SW480 (cell line): Measurements from ENCODE around the gene VPS18.
A peak's percentile ranks its signal among the peaks of the same experiment; 100 is the strongest.
"Not testable (repeated sequence)": the region's sequence is repeated elsewhere in the genome, so short reads cannot be mapped to it uniquely, and the experiment has no call there.

Experiments
- DNase-seq: peaks from one replicate; pipeline ENCODE4 v3.0.0-alpha.2; 2016; ENCODE audit warnings: low spot score

Gene VPS18

DNA sequence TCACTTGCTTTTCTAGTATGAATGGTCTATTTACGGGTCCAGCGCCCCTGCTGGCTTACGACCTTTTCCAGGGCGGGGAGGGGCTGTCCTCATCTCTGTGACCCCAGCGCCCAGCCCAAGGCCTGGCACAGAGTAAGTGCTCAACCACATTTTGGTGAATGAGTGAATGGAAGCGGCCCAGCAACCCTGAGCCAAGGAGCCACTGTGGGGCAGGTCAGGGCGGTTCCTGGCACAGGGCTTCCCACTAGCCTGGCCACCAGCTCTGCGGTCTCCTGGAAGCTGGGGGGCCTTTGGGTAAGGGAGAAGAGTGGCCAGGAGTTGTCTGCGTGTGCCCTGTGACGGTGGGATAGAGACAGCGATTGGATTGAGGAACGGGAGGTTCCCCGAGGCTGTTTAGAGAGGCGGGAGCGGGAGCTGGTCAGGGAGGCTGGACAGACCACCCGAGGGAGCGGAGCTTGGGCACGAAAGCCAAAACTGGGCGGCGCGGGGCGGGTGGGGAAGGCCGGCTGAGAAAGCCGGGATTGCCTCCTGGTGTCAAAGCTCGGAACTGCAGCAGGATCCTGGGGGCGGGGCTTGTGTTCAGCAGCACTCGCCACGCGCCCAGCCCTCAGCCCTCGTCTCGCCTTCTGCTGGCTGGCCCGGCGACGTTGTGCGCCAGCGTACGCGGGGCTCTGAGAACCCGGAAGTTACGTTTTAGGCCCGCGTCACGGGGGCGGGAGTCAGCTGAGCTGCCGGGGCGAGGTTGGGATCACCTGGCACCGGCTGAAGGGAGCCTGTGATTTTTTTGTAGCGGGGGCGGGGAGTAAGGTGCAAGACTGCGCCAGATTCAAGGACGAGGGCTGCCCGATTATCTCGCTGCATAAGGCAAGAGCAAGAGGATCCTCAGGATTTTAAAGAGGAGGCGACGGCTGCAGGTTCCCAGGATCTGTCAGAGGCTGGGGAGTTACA is at the start of gene VPS18:
TSS of gene VPS18 (plus strand) at position 718 of the 948 bp plus-strand sequence. CDS start 319 bp downstream, outside the sequence.
- peak; percentile 93 for DNase-seq

DNA sequence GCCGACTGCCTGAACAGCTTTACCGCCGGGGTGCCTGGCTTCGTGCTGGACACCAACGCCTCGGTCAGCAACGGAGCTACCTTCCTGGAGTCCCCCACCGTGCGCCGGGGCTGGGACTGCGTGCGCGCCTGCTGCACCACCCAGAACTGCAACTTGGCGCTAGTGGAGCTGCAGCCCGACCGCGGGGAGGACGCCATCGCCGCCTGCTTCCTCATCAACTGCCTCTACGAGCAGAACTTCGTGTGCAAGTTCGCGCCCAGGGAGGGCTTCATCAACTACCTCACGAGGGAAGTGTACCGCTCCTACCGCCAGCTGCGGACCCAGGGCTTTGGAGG is 49.6 kb upstream of the VPS18 start:
- DNase-seq = no peak

- DNase-seq = no peak
These were observed 49.2 kb upstream of the VPS18 start for GRCh38 chr15:40845036-40845435.

DNA sequence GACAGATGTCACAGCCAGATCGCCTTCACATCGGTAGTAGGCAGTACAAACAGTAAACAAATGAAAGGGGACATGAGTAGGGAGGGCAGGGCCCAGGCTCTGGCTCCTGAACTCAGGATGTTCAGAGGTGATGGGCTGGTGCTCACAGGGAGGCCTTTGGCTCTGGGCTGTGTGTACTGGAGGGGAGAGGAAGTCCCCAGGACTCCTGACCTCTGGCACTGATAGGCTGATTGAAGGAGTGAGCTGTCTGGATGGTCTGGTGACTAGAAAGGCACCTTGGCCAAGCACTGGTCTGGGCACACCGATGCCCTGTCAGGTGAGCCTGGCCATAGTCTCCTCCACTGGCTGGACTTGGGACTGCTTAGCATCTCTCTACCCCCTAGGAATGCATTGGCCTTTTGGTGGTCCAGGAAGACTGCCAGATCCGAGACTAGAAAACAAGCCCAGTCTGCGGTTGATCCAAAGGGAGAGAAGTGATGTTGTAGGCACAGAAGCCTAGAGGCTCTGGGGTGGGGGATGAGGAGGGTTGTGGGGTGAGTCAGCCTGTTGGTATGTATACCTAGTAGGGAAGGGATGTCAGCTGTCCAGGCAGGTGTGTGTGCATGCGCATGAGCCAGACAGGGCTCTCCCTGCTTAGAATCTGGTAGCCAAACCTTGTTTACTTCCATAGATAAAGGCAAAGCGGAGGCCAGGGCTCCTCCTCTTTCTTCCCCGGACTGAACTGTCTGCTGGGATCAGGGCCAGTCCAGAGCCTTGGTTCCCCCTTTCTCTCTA is 48.6 kb upstream of the VPS18 start:
- peak; percentile 94 for DNase-seq

GRCh38 chr15:40846841-40847222 is 47.4 kb upstream of the VPS18 start:
- DNase-seq = peak; percentile 10

GRCh38 chr15:40847223-40847961 is 46.9 kb upstream of the VPS18 start:
- peak; percentile 74 for DNase-seq

DNA sequence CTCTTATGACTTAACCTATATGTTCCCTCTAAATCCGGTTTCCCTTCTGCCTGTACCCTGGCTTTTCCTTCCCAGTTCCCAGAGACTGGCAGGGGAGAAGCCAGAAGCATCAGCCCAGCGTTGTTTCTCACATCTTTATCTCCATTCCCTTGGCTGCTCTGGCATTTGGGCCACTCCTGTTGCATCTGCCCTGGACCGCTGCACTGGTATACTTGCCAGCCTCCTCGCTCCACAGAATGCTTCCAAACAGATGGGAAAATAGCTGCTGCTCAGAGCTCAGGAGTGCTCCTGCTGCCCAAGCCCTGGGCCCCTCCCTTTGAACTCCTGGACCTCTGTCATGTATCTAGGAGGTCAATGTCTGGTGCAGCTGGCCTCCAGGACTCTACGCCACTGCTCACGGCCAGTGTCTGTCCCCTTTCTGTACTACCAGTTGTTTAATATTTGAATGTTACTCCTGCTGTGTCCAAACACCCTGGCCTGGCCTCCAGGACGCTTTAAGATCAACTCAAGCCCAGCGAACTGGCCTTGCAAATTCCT is 43.6 kb upstream of the VPS18 start:
- no peak for DNase-seq

DNA sequence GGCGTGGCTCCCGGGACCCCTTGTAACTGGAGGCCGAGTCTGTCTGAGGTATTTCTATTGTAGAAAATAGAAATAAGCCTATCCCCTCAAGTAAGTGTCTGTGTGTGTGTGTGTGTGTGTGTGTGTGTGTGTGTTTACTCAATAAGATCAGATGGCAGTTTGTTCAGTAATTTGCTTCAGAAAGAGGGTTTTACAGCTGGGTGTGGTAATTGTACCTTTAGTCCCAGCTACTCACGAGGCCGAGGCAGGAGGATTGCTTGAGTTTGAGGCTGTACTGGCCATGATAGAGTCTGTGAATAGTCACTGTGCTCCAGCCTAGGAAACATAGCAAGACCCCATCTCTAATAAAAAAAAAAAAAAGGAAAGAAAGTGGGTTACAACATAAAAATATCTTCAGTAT is 41.7 kb upstream of the VPS18 start:
- DNase-seq = no peak

GRCh38 chr15:40853241-40853890 is 40.9 kb upstream of the VPS18 start:
- DNase-seq = no peak

DNA sequence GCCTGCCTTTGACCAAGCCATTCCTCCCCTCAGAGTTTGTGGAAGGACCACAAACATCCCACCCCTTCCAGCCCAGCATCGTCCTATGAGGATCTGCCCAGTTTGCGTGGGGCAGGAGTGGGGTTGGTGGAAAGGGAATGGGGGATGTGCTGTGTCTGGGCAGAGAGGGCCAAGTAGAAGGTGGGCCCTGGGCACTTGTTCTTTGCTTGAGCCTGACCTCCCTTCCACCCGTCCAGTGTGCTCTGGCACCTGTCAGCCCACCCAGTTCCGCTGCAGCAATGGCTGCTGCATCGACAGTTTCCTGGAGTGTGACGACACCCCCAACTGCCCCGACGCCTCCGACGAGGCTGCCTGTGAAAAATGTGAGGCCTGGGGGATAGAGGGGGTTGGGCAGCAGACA is 40.1 kb upstream of the VPS18 start:
- no peak for DNase-seq

DNA sequence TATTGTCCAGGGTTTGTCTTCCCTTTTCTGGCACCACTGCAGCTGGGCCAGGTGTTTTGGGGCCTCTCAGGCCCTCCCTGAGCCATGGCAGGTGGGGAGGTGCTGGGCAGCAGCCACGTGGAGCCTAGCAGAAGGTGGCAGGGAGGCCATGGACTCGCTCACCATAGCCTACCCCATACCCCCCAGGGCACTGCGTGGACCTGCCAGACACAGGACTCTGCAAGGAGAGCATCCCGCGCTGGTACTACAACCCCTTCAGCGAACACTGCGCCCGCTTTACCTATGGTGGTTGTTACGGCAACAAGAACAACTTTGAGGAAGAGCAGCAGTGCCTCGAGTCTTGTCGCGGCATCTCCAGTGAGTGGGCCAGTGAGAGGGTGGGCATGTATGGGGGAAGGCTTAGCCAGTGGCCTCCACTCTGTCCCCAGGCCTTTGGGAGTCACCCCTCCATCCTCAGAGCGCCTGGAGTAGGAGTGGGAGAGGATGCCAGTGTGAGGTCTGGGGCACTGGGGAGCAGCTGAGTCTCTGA is 38.5 kb upstream of the VPS18 start:
- no peak for DNase-seq

GRCh38 chr15:40856746-40857145 is 37.5 kb upstream of the VPS18 start:
- DNase-seq = no peak

GRCh38 chr15:40857601-40858341 is 36.5 kb upstream of the VPS18 start:
- DNase-seq = peak; percentile 25

- no peak for DNase-seq
These were observed 35.5 kb upstream of the VPS18 start for GRCh38 chr15:40858706-40859105.

- DNase-seq = peak; percentile 53
These were observed 34.9 kb upstream of the VPS18 start for GRCh38 chr15:40859206-40859851.

- DNase-seq = not testable (repeated sequence)
These were observed 33.1 kb upstream of the VPS18 start for GRCh38 chr15:40861147-40861546.

GRCh38 chr15:40863660-40864270 is 30.5 kb upstream of the VPS18 start:
- no peak for DNase-seq

DNA sequence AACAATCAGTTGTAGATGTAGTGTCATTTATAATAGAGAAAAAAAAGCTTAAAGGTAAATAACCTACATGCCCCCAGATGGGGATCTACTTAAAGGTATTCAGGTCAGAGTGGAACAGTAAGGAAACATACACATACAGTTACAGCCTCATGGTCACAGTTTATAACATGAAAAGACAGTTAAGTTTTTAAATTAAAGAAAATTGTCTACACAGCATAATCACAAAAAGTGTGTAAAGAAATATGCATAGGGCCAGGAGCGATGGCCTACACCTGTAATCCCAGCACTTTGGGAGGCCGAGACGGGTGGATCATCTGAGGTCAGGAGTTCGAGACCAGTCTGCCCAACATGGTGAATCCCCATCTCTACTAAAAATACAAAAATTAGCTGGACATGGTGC is 27.1 kb upstream of the VPS18 start:
- no peak for DNase-seq

DNA sequence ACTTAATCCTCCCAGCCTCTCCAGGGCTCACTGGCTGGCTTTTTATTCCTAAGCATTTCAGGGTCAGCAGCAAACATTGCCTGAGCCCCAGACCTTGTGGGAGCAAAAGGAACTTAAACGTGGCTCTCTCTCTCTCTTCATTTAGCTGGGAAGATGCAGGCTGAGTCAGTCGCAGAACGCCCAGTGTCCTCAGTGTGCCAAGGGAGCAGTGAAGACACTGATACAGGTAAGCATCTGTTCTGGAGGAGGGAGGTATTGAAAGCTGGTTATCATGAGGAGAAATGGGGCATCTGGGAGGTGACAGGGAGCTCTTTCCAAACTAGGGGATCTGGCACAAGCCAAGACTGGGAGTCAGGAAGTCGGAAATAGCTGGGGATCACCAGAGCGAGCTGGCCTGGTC is 24.6 kb upstream of the VPS18 start:
- no peak for DNase-seq

- no peak for DNase-seq
These were observed 23.5 kb upstream of the VPS18 start for GRCh38 chr15:40870716-40871115.
